Omental fat pad (tissue), 4 donors: Measurements from ENCODE around the gene PIP4K2C. TPM values are rescaled to one million over a fixed set of nuclear protein-coding genes. Genes with fewer than 3 reads are reported as not detected.

Experiments
- ATAC-seq: fragments of 150-250 bp; one replicate; pipeline ENCODE4 v1.9.1; 2016; ENCODE audit warnings: mild to moderate bottlenecking, moderate library complexity; ENCODE audit not compliant: low FRiP score
- DNase-seq: peaks from one replicate; pipeline ENCODE4 v3.0.0-alpha.2; 2019; ENCODE audit warnings: low spot score
- total RNA-seq, 4 donors: library from RNA; depleted of rRNA; stranded (reverse); fragments of >200 nt; gene quantifications; one replicate each; pipeline ENCODE4 v1.1.0, GENCODE V29; 2016
- TF ChIP-seq, protein P1 (sequence below), 3 donors: fragments of 450-650 bp; IDR thresholded peaks; one replicate each; pipeline ENCODE4 v1.5.1; 2016 to 2017; ENCODE audit warnings: antibody characterized with exemption in 3 of 3, mild to moderate bottlenecking in 3 of 3, moderate library complexity in 2 of 3

PIP4K2C gene
- total RNA-seq, 4 donors from 2014 or later, result 16.9 to 21.3 (median 17.6) TPM

DNA sequence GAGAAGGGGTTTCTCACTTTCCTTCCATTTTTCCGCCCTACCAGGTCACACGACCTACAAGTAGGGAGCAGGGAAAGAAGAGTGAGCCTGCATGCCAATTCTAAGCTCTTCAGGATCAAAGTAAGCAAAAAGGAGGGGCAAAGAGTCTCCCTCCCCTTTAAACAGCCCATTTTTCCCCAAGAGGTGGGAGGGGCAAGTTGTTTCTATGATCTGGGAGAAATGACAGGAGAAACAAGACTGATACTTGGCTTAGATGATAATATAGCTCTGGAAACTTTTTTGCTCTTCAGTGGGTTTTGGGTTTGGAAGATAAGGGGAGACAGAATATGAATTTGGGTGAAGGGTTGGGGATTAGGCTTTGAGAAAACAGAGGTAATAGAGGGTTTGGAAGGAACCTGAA lies 15.4 kb downstream of the PIP4K2C start:
- ATAC-seq (no peak), DNase-seq (no peak)
- TF ChIP-seq, protein P1, sequence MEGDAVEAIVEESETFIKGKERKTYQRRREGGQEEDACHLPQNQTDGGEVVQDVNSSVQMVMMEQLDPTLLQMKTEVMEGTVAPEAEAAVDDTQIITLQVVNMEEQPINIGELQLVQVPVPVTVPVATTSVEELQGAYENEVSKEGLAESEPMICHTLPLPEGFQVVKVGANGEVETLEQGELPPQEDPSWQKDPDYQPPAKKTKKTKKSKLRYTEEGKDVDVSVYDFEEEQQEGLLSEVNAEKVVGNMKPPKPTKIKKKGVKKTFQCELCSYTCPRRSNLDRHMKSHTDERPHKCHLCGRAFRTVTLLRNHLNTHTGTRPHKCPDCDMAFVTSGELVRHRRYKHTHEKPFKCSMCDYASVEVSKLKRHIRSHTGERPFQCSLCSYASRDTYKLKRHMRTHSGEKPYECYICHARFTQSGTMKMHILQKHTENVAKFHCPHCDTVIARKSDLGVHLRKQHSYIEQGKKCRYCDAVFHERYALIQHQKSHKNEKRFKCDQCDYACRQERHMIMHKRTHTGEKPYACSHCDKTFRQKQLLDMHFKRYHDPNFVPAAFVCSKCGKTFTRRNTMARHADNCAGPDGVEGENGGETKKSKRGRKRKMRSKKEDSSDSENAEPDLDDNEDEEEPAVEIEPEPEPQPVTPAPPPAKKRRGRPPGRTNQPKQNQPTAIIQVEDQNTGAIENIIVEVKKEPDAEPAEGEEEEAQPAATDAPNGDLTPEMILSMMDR (IDR thresholded peaks at IDR 0.05), result no peak

DNA sequence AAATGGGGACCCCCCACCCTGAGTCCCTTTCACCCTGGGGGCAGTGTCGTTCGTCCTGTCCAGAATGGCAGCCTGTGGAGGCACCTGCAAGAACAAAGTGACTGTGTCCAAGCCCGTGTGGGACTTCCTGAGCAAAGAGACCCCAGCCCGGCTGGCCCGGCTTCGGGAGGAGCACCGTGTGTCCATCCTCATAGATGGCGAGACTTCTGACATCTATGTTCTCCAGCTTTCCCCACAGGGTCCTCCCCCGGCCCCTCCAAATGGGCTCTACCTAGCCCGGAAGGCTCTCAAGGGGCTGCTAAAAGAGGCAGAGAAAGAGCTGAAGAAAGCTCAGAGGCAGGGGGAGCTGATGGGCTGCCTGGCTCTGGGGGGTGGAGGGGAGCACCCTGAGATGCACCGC lies 15.8 kb downstream of the PIP4K2C start:
- TF ChIP-seq, protein P1 (IDR thresholded peaks at IDR 0.05), result no peak
- DNase-seq, result no peak
- ATAC-seq, result no peak

DNA sequence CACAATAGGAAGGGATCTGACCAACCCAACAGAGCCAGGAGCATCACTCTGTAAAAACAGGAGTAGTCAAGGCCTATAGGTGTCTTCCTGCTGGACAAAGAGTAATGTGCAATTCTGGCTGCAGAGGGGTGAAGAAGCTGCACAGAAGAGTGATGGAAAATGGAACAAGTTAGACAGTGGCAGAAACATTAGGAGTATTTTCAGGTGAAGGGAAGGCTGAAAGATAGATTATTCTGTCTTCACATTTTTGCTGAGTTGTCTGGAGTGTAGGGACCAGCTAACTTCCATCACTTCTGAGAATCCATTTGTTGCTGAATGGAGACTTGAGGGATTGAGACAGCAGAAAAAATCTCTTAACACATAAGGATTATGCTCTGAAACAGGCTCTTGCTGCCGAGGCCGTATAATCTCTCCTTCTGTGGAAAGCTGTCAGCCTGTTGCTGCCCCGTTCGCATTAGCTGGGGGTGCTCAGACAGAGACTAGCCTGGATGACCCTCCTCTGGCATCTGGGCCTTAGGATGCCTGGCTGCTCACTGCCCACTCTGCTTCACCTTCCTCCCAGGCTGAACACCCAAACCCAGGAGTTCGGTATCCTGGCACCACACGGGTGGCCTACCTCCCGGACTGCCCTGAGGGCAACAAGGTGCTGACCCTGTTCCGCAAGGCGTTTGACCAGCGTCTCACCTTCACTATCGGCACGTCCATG lies 17.1 kb downstream of the PIP4K2C start:
- TF ChIP-seq, protein P1 (IDR thresholded peaks at IDR 0.05), result no peak
- no peak for ATAC-seq
- no peak for DNase-seq

DNA sequence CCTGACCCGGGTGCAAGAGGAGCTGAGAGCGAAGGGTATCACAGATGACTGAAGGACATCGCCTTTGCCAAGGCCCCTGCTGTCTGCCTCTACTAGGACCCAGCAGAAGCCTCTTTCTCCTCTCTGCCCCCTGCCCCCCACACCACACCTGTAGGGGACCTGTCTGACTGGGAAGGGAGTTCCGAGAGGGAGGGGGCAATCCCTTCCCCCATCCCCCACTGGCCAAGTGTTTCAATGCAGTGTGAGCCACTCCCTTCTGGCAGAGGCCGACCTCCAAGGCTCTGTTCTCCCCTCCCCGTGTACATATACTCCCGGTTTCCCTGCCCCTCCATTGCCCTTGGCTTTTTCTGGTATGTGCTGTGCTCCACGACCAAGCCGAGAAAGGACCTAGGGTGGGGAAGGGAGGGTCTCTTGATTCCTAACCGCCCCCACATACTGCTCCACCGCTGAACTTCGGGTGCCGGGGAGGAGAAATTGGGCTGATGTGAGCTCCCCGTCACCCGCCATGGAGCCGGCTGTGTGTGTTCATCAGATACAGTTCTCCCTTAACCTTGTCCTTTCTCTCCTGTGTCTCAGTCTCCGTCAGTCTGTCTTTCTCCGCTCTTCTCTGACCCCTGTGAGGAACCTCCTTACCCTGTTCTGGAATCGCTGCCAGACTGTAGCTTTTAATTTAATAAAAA lies 18.2 kb downstream of the PIP4K2C start:
- ATAC-seq (no peak), DNase-seq (no peak)
- TF ChIP-seq, protein P1 (IDR thresholded peaks at IDR 0.05), result no peak

DNA sequence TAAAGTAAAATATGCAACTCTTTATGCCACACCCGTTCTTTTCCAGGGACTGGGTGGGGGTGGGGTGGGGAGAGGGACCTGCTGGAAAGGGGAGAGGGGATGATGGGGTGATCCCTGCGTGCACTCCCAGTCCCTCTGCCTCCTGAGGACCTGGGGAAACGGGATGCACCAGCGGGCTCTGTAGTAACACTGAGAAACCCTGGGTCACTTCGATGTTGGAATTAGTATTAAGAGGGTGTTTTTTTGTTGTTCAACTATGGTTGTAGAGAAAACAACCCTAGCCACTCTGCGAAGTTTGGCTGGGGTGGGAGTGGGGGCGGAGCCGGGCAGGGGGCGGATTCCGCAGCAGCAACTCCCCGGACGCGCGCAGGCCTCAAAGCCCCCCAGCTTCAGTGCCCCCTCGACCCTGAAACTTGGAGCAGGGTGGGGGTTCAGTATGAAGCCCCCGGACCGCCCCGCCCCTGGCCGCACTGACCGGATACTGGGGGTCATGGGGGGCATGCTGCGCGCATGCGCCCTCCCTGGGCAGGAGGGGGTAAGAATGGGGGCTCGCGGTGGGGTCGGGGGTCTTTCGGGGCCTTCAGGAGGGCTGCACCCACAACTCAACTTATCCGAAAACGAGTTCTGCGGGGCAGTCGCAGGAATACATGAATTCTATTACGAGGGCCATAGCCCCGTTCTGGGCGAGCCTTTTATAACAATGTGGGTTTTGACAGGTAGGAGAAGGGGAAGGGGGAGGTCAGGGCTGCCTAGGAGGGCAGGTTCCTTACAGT lies 19.0 kb downstream of the PIP4K2C start:
- TF ChIP-seq, protein P1 (IDR thresholded peaks at IDR 0.05), result no peak
- DNase-seq (no peak), ATAC-seq (no peak)

GRCh38 chr12:57610554-57611107 lies 19.6 kb downstream of the PIP4K2C start:
- DNase-seq, result no peak
- TF ChIP-seq, protein P1 (IDR thresholded peaks at IDR 0.05), result no peak
- ATAC-seq, result peak; percentile 25
